Posterior vena cava (tissue), 2 donors: ENCODE results near the gene FOXK1. TPM values are rescaled to one million over a fixed set of nuclear protein-coding genes. Genes with fewer than 3 reads are reported as not detected.

Source experiments
- DNase-seq: peaks from one replicate; pipeline ENCODE4 v3.0.0-alpha.2; 2020; ENCODE audit warnings: low spot score
- intact Hi-C, 2 donors: fragments of 100-400 bp; cut with DNase I; formaldehyde crosslinking; loops; one replicate each; pipeline versions ENCODE4 v1.14.1 to v1.14.2; 2022 to 2023
- total RNA-seq, 2 donors: library from RNA; stranded (reverse); fragmentation: NEBNext Ultra II Directional; extraction: Animal tissue kit (Norgen Biotek cat#: 25700); gene quantifications; one replicate each; pipeline ENCODE4 v1.2.1, GENCODE V29; 2021
- donor health status: DM: yes; HTN: yes; CAD: no.
- donor health status: DM: yes; HTN: yes; CAD: no.

The FOXK1 gene
- total RNA-seq, 2 donors from 2014 or later, result 30.5 to 32.3 TPM

DNA sequence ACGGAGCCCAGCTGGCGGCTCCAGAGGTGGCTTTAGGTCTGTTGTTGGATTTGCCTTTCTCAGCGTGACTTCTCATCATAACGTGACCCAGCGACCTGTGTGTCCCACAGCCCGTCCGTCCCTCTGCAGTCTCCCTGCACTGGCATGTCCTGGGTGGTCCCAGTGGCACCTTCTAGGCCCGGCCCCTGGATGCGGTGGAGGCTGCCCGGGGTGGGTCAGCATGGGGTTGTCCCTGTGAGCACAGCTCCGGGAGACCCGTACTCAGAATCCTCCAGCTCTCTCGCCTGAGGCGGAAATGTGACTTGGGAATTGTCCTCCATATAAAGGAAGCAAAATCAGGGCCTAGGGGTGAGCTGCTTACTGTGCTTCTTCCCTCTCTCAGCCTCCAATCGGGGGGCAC lies 67.7 kb downstream of the FOXK1 start:
- intact Hi-C loops, result loop anchor here (5.0 to 10.0 kb wide), 3 partner anchors 67 to 107 kb away; partner anchors contain the start of gene FOXK1 (in 2 of the 2)

DNA sequence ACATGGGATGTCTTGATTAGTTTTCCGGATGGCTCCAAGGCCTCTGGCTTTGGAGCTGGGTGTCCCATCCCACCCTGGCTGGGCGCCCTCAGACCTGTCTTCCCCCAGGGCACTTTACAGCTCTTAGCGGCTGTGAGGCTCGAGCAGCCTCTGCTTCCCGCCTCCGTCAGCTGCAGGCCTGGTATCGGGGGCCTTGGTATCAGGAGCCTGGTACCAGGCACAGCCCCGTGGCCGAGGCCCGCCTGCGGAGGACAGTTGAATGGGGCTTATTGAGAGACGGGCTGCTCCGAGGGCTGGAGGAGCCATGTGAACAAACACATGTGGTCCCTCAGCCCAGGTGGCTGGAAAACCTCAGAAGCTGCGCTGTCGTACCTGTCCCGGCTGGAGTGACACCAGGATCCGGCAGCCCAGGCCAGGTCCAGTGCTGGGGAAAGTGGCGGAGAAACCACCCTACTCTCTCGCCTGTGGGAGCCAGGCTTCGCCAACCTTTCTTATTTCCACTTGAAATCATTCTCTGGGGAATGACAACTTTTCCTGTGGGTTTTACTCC lies 69.4 kb downstream of the FOXK1 start:
- intact Hi-C loops, result loop anchor here (5.0 to 10.0 kb wide), 3 partner anchors 69 to 109 kb away; partner anchors contain the start of gene FOXK1 (in 1 of the 2)
- DNase-seq, result no peak

More for the DNA sequence above, 67.7 kb downstream of the FOXK1 start:
- DNase-seq, result no peak

DNA sequence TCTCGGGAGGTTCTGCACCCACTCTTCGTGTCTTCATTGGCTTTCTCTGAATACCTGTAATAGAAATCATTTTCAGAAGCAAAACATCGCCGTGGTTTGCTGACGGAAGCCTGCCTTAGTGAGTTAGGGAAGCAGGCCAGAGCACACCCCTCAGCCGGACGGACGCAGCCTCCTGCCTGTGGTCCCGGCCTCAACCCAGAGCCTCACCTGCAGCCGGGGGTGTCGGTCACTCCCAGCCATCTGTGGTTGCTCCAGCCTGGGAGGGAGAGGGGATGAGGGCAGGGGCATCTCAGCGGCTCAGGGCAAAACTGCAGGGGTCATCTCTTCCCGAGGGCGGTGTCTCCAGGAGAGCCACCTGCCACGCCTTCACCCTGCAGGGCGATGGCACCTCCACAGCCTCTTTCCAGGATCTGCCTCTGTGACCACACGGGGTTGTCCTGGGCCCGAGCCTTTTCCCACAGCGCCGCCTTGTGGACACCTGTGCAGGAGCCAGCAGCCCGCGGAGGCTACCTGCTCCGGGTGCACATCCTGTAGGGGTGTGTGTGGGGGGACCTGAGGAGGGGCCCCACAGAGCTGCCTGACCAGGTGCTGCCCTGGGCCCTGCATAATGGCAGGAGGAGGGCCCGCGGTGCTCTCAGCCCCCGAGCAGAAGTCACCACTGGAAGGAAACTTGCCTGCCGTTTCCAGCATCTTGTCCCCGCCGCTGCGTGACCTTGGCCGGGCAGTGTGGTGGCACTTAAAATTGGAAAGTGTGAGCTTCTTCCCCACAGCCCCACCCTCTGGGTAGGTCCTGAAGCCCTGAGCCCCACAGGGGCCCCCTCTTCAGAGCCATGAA lies 71.7 kb downstream of the FOXK1 start:
- intact Hi-C loops, result loop anchor here (5.0 to 10.0 kb wide), 3 partner anchors 72 to 112 kb away; partner anchors contain the start of gene FOXK1 (in 1 of the 2)
- DNase-seq, result peak; percentile 92

DNA sequence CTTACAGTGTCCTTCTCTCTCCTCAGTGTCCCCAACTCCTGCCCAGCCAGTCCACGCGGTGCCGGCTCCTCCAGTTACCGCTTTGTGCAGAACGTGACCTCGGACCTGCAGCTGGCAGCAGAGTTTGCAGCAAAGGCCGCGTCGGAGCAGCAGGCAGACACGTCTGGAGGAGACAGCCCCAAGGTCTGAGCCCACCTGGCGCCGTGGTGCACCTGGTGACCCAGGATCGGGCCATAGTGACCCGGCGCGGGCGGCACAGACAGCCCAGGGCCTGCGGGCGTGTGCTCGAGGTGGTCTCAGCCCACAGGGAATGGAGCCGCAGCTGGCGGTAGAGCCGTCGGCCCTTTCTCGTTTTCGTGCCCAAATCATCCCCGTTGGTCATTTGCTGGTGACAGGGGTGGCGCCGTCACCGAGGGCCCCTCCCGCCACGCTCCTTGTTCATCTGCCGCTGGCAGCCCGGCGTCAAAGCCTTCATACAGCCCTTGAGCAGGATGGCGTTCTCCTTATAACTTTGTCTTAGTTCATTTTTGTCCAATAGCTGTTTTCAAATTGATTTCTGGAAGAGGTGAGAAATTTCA lies 72.4 kb downstream of the FOXK1 start:
- no peak for DNase-seq
- intact Hi-C loops, result loop anchor here (5.0 to 10.0 kb wide), 3 partner anchors 72 to 112 kb away; partner anchors contain the start of gene FOXK1 (in 1 of the 2)

DNA sequence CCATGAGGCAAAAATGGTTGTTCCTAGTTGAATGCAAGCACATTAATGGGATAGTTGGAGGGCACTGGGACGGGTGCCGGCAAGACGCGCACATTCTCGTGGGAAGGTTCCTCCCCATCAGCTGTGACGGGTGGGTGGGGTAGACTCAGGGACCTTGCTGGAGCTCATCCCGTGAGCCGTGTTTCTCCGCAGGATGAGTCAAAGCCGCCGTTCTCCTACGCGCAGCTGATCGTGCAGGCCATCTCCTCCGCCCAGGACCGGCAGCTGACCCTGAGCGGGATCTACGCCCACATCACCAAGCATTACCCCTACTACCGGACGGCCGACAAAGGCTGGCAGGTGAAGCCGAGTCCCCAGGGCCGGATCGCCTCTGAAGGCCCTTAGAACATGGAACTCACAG lies 73.0 kb downstream of the FOXK1 start:
- no peak for DNase-seq
- intact Hi-C loops, result loop anchor here in 1 of 2 donors (10.0 kb wide), 1 partner anchor 110 kb away; no protein-coding TSS in a partner anchor

DNA sequence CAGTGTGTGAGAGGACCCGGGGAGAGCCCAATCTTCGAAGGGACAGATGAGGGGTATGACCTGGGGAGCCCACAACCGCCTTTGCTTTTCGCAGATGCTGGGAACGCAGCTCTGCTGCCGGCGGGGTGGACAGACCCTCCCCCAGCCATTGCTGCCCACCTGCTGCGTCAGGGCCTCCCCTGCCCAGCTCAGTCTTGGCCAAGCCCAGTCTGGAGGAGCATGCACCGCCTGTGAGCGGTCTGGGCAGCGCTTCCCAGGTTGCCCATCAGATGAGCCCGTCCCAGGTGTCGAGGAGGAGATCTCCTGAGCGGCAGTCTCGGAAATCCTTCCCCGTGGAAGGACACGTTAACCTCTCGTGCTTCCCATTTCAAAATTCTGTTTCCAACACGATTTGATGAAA lies 76.0 kb downstream of the FOXK1 start:
- intact Hi-C loops, result loop anchor here in 1 of 2 donors (10.0 kb wide), 1 partner anchor 113 kb away; no protein-coding TSS in a partner anchor
- DNase-seq, result no peak

DNA sequence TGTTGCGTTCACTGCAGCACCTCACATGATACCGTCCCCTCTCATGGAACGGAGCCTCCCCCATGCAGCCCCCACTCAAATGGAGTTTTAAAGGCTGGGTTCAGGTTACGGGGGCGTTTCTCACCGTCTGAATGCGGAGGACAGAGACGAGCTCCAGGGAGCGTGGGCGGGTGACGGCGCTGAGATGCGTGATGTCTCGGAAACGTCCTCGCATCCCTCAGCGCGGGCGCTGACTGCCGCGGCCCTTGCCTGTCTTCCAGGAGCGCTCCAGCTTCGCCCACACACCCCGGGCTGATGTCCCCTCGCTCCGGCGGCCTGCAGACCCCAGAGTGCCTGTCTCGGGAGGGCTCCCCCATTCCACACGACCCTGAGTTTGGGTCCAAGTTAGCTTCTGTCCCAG lies 76.7 kb downstream of the FOXK1 start:
- intact Hi-C loops, result loop anchor here in 1 of 2 donors (10.0 kb wide), 1 partner anchor 114 kb away; no protein-coding TSS in a partner anchor
- DNase-seq, result no peak

DNA sequence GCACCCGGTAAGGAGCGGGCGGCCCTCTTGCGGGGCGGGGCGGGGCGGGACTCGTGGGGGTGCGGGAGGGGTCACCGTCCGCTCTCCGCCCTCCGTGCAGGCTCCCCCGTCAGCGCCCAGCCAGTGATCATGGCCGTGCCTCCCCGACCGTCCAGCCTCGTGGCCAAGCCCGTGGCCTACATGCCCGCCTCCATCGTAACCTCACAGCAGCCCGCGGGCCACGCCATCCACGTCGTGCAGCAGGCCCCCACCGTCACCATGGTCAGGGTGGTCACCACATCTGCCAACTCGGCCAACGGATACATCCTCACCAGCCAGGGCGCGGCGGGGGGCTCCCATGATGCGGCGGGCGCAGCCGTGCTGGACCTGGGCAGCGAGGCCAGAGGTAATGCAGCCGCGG lies 77.1 kb downstream of the FOXK1 start:
- intact Hi-C loops, result loop anchor here in 1 of 2 donors (10.0 kb wide), 1 partner anchor 114 kb away; no protein-coding TSS in a partner anchor

DNA sequence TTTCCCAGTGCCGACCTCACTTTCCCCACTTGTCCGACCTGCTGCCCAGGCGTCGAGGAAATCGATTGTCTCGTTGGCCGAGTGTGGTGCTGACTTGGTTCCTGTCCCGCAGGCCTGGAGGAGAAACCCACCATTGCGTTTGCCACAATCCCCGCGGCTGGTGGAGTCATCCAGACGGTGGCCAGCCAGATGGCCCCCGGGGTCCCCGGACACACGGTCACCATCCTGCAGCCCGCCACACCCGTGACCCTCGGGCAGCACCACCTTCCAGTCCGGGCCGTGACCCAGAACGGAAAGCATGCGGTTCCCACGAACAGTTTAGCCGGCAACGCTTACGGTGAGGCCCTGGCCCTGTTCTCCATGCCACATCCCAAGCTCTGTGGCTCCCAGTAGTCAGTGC lies 78.9 kb downstream of the FOXK1 start:
- no peak for DNase-seq
- intact Hi-C loops, result no loop called here

More for the DNA sequence above, 77.1 kb downstream of the FOXK1 start:
- DNase-seq, result no peak

DNA sequence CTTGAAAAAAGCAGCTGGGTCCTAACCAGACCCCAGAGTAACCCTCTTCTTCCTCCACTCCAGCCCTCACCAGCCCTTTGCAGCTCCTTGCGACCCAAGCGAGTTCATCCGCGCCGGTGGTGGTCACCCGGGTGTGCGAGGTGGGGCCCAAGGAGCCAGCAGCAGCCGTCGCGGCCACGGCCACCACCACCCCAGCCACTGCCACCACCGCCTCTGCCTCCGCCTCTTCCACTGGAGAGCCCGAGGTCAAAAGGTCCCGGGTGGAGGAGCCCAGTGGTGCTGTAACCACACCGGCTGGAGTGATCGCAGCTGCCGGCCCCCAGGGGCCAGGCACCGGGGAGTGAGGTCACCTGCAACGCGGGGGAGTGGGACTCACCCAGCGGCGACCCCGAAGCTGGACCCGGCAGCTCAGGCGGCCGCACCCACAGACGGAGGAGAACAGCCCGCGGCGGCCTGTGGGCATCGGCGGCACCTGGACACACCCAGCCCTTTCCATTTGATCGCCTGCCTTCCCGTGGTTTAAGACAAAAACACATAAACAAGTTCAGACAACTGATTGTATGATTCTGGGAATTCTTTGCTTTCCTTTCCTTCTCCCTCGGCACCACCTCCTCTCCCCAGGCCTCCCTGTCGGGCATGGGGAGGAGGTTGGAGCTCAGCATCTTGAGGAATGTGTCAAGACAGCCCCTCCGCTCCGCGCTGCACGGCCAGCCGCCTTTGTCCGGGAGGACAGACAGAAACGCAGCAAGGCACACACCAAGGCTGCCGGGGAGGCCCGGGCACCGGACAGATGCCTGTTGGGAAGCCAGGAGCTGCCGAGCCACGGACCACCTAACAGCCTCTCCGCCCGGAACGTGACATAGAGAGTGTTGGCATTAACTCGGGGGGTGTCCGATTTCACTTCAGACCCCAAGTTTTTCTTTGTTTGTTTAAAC lies 80.3 kb downstream of the FOXK1 start:
- intact Hi-C loops, result no loop called here
- no peak for DNase-seq

DNA sequence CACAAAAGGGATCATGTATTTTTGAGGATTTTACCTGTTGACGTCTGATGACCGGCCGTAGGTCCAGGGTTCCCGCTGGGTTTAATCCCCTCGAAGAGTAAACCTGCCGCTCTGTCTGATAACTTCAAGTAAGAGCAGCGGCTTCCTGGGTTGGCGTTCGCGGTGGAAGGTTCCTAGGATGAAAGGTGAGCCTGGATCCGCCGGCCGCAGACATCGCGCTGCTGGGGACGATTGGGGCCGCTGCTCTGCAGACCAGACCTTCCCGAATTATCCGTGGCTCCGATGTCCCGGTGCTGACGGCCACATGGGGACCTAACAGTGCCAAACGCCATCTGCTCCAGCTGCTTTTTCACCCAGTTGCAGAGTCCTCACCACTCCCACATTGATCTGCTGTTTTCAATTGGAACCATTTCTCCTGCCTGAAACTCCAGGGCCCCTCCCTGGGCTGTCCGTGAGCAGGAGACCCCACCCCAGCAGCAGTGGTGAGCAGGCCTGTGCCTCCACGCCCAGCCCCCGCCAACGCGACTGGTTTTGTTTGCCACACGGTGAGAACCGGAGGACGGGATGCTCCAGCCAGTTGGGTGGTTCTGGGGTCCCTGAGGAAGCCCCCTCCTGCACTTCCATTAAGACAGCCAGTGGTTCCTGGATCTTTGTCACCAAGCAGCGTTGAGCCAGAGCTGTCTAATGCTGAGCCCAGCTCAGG lies 81.1 kb downstream of the FOXK1 start:
- no peak for DNase-seq
- intact Hi-C loops, result no loop called here

DNA sequence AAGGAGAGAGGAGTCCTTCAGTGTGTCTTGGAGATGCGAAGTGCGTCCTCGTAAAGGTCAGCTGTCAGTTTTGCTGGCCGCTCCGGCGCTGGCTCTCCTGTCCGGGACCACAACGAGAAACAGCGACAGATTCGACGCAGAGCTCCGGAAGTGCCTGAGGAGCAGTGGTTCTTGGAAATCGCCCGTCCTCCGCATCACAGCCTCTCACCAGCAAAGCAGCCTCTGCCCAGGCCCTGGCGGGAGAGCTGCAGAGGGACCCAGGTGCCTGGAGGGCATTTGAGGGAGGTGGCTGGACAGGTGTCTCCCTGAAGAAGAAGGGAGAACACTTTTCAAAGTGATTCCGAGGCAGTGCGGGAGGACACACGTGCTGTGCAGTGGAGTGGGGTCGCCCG lies 81.7 kb downstream of the FOXK1 start:
- no peak for DNase-seq
- intact Hi-C loops, result no loop called here

DNA sequence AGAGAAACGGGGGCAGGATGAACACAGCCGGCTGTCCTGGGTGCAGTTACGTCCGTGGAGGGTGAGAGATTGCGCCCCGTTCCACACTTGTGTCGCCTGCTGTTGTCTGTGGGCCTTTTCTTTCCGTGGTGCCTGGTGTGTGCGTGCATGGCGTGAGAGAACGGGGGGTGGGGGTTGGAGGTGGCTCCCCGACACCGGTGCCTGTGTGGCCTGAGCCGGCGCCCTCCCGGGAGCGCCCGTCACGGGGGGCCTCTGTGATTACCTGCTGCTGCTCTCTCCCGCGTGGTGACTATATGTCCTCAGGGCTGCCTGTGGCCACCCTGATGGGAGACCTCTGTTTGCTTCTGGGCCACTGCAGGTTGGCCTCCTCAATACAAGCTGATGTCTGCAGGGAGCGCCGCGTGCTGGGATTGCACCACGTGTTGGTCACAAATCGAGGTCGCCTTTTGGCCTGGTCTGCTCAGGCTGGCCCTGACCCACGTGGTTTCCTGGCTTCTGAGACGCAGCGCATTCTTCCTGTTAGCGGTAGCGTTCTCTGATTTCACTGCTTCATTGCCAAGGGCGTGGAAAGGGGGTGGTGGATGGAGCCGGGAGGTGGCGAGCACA lies 82.4 kb downstream of the FOXK1 start:
- no peak for DNase-seq
- intact Hi-C loops, result no loop called here

DNA sequence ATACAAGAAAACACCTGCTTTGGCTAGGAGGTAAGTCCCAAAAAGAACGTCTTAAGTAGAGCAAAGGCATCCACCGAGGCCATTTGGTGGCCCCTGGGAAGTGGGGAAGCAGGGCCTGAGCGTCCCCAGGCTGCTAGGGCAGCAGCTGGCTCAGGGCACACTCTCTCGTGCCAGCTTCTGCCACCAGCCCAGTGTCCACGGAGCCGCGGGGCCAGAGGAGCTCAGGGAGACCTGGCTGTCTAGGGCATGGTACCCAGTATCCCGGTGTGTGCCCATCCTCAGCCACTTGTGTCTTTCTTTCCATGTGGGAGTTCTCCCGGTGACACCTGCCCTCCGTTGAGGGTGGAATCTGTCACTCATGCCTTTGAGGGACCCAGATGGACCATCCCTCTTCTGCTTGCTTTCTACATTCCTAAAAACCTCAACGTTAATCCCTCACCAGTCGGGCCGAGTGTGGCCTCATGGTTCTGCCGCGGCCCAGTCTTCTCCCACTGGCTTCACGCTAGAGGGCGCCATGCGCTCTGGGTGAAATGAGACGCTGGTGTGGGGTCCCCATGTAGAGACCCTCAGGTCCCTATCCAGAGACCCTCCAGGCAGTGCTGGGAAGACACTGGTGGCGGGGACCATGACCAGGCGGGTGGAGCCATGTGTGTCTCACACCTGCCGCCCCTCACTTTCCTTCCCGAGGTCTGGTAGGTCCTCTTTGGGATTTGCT lies 83.8 kb downstream of the FOXK1 start:
- intact Hi-C loops, result no loop called here
- no peak for DNase-seq

DNA sequence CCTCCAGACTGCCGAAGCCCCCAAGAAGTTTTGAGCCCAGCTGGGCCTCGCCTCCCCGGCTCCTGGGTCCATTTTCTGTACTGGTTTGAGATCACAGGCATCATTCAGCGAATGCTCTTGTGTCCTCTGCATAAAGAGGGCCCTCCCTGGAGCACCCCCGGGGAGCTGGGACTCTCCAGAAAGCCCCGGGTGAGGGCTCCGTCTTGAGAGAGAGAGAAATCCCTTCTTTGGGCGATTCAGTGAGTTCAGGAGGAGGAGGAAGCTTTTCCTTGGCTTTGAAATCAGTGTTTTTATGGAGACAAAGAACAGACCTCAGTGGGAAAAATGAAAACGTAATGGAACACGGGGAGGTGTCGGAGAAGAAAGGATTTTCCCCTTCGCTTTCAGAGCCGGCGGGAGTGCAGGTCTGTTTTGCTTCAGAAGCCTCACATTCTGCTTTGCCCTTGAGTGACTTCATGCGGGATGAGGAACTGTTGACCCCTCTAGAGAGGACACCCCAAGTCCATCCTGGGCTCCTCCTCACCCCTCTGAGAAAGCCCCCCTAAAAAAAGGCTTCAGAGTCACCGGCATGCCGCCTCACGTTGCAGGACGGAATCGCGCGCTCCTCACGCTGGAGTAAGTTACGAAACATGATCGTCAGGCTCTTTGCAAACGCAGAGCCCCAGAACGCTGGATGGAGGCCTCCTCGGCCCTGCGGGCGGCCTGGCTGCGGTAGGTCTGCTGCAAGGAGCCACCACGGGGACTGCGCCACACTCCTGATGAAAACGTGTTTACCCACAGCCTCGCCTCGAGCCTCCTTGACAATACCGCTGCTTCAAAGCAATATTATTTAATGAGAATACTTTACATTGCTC lies 84.8 kb downstream of the FOXK1 start:
- intact Hi-C loops, result no loop called here
- DNase-seq, result no peak
